TTC549 (cell line): ENCODE results near the gene TRIM26.

Experiments
- FAIRE-seq: peaks from 2 replicates; lab custom pipeline; 2012; peaks lifted over from hg19 to GRCh38; lab: Jason Lieb, UNC

The TRIM26 gene

GRCh38 chr6:30207619-30208295, 5.4 kb downstream of the TRIM26 start:
- FAIRE-seq = no peak

- FAIRE-seq = no peak
Measured at GRCh38 chr6:30206799-30207618, 6.2 kb downstream of the TRIM26 start.

- no peak for FAIRE-seq
Measured at GRCh38 chr6:30206152-30206551, 7.1 kb downstream of the TRIM26 start.

- FAIRE-seq = no peak
Measured at GRCh38 chr6:30204116-30204515, 9.1 kb downstream of the TRIM26 start.

GRCh38 chr6:30202366-30202765, 10.8 kb downstream of the TRIM26 start:
- FAIRE-seq = no peak

- FAIRE-seq = no peak
Measured at GRCh38 chr6:30200551-30201281, 12.5 kb downstream of the TRIM26 start.

GRCh38 chr6:30198166-30199084, 14.8 kb downstream of the TRIM26 start:
- no peak for FAIRE-seq

- no peak for FAIRE-seq
Measured at GRCh38 chr6:30196376-30196775, 16.8 kb downstream of the TRIM26 start.

GRCh38 chr6:30195951-30196350, 17.3 kb downstream of the TRIM26 start:
- FAIRE-seq = no peak

- FAIRE-seq = no peak
Measured at GRCh38 chr6:30194797-30195690, 18.2 kb downstream of the TRIM26 start.

GRCh38 chr6:30192076-30192475, 21.1 kb downstream of the TRIM26 start:
- no peak for FAIRE-seq

GRCh38 chr6:30188541-30188940, 24.7 kb downstream of the TRIM26 start:
- no peak for FAIRE-seq

GRCh38 chr6:30185846-30186484, 27.2 kb downstream of the TRIM26 start:
- no peak for FAIRE-seq

- no peak for FAIRE-seq
Measured at GRCh38 chr6:30184417-30185031, 28.7 kb downstream of the TRIM26 start.

GRCh38 chr6:30180145-30180544, 33.1 kb downstream of the TRIM26 start:
- no peak for FAIRE-seq

- no peak for FAIRE-seq
Measured at GRCh38 chr6:30178837-30179236, 34.4 kb downstream of the TRIM26 start.

- no peak for FAIRE-seq
Measured at GRCh38 chr6:30175765-30176164, 37.4 kb downstream of the TRIM26 start.

- FAIRE-seq = no peak
Measured at GRCh38 chr6:30172681-30173080, 40.5 kb downstream of the TRIM26 start.

GRCh38 chr6:30171677-30172471, 41.3 kb downstream of the TRIM26 start:
- no peak for FAIRE-seq
